Endometrium (tissue), 2 donors: Measurements from ENCODE around the gene DCANP1.

Source experiments
- FAIRE-seq: peaks from 2 replicates; lab custom pipeline; 2012; peaks lifted over from hg19 to GRCh38; lab: Jason Lieb, UNC
- donor health status: control.
- donor health status: control.

The DCANP1 gene

DNA sequence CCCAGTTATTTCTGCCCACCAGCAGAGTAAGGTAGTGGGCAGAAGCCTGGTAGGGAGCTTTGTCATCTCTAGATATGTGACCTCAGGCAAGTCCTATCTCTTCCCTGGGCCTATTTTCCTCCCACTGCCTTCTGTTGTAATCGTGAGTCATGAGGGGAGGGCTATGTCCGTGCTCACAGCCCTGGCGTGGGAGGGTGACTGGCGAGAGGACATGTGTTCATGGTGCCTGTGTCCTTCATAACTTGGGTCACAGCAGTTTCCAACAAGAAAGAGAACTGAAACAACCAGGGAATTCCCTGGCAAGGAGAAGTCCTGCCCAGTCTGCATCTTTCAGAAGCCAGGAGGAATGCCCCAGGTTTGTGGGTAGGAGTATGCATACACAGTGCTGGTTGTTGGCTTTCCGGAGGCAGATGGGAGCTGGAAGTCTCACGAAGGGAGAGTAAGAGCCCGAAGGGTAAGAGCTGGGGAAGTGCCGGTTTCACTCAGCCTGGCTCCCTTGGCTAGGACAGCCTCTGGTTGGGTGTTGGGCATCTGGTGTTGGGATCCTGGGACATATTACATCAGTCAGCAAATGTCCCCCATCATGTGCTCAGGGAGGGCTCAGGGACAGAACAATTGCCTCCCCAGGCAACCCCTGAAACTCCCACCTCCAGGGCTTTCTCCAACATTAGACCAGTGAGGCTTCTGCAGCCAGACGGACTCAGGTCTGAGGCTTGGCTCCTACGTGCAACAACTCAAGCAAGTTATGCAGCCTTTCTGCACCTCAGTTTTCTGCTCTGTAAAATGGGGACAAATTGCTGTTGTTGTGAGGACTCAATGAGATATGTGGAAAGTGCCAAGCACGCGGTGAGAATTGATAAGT is 9.3 kb upstream of the DCANP1 start:
- no peak for FAIRE-seq

DNA sequence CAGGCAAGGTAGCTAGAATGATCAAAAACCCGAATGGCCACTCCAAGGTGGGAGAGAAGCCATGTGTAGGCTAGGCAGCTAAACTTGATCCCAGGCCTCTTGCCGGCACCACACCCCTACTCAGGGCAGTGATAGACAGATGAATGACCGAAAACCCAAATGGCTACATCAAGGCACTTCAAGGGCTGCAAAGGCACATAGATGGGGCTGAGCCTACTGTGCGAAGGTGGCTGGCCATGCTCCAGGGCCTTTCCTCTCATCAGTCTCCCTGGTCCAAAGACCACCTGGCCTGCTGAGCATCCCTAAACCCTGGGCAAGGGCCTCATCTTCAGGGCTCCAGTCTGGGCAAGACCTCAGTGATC is 8.7 kb upstream of the DCANP1 start:
- no peak for FAIRE-seq

DNA sequence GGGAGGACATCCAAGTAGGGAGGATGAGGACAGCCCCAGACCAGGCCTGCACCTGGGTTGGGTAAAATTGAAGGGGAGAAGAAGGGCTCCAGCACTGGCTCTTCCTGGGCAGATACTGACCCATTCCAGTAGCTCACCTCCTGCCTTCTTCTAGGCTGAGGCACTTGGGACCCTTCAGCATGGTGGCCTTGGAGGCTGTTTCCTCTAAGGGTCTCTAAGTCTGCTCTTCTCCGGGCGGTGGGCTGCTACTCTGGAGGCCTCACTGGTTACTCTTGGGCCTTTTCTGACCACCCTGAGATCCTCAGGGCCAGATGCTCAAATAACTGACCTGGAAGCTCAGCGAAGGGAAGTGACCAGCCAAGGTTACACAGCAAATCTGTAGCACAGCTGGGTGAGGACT is 7.8 kb upstream of the DCANP1 start:
- no peak for FAIRE-seq

DNA sequence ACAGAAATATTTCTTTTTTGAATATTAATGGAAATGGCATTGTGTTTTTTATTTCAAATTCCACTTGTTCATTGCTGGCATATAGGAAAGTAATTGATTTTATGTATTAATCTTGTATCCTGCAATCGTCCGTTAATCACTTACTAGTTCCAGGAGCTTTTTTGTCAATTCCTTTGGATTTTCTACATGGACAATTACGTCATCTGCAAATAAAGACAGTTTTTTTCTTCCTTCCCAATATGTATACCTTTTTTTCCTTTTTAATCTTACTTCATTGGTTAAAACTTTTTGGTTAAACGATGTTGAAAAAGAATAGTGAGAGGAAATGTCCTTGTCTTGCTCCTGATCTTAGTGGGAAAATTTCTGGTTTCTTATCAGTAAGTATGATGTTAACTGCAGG is 6.5 kb upstream of the DCANP1 start:
- no peak for FAIRE-seq

DNA sequence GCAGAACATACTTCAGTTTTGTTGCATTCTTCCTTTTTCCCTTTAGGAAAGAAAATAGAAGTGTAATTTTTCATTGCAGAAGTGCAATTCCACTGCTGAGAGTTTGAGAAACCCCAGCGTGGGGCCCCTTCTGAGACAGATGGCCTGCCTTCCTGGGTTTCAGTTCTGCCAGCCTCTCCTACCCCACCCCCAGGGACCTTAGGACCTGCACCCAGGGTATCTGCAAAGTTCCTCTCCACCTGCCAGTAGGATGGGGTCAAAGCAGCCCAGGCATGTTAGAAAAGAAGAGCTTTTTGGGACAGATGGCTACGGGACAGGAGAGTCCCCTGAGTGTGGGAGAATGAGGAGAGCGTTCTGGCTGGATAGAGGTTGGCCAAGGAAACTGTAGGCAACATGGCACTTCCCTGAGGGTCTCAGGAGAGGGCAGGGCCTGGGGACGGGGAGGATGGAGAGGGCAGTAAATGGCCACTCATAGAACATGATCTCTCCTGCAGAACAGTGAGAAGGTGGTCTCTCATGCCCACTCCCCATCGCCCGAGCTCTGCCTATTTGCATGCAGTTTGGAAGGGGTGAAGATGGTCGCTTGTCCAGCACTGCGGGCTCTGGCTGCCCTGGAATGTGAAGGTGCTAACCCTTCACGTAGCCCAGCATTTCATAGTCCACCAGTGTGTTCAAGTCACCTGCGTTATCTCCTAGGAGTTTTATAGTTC is 5.3 kb upstream of the DCANP1 start, which contains the start of gene TIFAB:
TIFAB (minus strand) TSS at position 31 of the 710 bp plus-strand sequence. CDS start 2,412 bp downstream, outside the sequence.
- FAIRE-seq = no peak

DNA sequence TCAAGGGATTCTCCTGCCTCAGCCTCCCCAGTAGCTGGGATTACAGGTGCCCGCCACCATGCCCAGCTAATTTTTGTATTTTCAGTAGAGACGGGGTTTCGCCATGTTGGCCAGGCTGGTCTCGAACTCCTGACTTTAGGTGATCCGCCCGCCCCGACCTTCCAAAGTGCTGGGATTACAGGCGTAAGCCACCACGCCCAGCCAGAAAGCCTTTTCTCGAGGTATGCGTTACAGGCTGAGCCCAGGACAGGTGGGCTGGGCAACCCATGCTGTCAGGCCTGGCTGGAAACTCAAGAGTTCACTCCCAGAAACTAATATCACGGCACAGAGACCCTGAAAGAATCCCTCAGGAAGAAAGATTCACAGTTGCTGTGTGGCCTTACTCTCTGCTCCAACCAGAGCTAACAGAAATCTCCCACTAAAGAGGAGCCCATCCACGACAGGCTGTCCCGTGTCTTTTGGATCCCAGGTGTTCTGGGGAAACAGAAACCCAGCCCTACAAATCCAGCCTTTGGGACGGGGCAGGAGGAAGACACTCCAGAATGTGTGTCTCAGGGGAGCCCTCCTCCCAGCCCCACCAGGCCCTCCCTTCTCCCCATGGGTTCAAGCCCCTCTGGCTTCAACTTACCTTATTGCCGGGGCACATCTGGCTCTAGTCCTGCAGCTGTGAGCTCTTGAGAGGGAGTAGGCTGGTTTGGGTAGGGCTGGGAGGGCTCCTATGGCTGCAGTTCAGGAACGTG is 4.6 kb upstream of the DCANP1 start:
- no peak for FAIRE-seq

DNA sequence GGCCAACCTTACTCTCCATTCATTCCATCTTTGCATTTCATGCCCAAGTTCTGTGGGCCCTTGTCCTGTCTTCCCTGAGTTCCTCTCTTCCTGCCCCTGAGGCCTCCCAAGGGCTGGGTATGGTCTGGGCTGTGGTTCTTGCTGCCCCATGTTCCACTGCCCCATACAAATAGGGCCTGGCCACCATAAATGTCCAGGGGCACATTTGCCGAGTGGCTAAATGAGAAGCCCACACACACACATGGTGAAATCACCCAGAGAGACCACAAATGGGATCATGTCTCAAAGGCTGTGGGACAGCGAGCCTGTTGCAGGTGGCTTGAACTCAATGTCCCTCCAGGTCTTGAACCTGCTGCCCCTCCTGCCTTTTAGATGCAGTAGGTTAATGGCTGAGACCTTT is 3.8 kb upstream of the DCANP1 start:
- FAIRE-seq = no peak

DNA sequence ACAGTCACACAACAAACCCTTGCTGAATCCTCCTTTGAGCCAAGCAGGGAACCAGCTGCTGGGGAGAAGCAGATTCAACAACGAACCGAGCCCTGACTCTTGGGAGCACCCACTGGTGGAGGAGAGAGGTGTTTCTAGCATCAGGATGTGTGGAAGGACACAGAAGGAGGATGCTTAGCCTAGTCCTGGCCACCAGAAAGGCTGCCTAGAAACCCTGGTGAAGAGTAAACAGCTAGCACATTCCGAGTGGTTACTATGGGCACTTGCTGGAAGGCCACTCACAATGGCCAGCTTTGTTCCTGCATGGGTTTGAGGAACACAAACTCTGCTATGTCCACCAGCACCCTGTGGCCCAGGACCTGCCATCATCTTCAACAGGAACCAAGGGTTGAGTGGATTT is 3.2 kb upstream of the DCANP1 start:
- no peak for FAIRE-seq

DNA sequence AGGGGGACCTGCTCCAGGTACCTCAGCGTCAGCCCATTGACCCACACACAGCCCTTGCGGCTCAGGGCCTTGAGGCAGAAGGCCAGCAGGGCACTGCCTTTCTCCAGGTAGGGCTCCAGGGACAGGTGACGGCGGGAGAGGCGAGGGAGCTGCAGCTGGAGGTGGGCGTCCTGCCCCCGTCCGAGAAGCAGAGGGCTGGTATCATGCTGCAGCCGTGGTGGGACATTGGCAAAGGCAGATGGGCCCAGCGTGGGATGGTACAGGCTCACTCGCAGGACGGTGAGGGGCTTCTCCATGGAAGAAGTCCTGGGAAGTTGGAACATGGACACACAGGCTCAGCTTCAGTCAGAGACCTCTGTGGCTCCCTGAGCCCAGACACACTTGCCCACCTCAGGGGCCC is 2.5 kb upstream of the DCANP1 start:
- FAIRE-seq = no peak

DNA sequence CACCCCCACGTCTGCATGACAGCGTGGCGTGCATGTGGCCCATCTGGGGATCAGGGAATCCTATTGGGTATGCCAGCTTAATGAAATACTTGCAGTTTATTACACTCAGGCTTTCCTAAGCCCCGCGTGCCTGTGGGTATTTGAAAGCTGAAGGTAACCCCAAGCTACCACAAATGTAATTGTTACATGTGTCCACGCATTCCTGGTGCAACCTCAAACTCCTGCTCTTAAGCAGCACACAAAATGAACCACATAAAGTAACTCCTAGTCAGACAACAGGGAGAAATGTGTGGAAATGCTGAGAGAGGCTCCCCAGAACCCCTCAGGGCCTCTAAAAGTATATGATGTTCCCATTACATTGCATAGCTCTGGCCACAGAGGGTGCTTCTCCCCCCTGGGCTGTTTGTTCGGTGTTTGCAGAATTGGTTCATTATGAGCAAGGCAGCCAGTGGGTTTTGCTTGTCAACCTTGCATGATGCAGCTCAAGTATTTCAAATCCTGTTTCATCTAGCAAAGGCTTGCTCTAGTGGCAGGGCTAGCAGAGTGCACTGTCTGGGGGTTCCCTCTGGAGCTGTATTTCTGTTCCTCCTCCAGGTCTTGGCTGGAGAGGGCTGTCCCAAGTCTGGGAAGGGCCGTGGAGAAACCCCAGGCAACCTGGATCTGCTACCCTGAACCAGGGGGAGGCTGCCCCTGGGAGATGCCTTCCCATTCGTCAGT is 1.8 kb upstream of the DCANP1 start:
- no peak for FAIRE-seq

DNA sequence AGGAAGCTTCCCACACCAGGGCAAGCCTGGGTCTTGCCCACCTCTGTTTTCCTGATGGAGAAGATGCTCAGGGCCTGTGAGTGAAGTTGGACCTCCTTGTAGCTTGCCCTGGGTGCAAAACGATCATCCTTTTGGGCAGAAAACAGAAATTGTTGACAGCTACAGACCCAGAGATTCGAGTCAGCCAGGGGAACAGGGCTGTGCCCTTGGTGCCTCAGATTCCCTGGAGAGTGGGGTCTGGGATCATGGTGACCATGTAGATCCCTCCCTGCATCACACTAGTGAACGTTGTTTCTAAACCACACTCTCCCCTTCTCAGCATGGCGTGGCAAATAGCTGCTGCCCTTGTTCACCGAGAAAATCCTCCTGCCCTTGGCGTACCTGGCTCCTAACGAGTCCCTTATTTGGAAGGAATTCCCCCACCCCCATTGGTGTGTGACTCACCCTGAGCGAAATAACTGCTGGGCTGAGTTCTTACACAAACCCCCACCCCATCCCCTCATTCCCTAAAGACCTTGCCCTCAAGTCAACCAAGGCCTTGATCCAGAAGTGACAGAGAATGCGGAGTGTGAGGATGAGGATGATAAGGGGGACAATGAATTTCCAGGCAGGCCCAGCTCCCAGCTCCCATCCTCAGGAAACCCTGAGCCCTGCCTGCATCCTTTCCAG is 1.1 kb upstream of the DCANP1 start:
- no peak for FAIRE-seq

DNA sequence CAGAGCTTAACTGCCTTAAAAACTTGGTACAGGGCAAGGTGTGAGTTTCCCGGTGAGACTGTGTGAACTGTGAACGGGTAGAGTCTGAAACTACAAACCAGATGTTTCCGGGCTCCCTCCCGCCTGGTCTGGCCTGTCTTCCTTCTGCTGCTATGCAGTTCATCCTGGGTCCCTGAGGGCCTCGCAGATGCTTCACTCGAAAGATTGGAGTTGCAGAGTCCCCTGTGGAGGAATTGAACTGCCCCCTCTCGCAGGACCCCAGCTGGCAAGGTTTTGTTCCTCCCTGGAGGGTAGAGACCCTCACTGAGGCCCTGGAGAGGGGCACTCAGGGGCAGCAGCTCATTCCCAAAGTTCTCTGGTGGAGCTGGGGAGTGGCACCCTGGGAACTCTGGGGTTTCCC is 533 bp downstream of the DCANP1 start:
- no peak for FAIRE-seq

DNA sequence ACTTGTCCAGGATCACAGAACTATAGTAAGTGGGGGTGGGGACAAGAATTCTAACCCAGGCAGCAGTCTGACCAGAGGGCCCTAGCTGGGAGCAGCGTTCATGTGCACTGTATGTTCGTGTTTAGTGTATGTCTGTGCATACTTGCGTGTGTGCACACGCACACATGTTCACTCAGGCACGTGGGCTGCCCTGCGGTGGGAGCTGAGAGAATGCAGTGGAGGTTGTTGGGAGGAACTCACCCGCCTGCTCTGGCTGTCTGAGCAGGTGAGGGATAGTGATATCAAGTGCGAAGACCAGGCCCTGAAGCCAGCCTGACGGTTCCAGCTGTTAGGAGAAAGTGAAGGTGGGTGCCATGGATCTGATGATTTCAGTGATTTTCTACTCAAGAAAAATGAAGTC is 942 bp downstream of the DCANP1 start:
- FAIRE-seq = no peak

DNA sequence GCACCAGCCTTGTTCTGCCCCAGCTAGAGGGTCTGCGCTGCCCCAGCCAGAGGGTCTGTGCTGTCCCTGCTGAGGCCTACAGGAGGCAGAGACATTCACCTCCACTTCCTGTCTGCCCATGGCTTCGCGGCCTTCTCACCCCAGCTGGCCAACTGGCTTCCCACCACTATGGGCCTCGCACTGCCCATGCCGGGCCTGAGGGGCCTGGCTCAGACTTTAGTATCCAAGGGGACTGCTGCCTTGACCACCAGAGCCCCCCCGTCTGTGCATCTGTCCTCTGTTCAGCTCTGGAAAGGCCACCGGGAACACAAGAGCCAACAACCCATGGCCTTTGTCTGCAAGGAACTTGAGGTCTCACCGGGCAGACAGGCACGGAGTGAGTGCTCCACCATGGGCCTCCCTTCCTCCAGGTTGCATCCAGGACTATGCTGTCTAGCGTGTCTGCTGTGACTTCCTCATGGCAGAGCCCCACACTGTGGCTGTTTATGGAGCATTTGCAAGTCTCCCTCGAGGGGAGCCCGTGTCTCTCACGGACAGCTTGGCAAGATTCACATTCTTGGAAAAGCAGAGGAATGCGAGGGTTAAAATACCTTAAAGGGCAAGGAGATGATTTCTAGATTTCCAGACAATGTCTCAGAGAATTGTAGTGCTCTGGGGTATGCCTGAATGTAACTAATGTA is 1.7 kb downstream of the DCANP1 start:
- FAIRE-seq = no peak

DNA sequence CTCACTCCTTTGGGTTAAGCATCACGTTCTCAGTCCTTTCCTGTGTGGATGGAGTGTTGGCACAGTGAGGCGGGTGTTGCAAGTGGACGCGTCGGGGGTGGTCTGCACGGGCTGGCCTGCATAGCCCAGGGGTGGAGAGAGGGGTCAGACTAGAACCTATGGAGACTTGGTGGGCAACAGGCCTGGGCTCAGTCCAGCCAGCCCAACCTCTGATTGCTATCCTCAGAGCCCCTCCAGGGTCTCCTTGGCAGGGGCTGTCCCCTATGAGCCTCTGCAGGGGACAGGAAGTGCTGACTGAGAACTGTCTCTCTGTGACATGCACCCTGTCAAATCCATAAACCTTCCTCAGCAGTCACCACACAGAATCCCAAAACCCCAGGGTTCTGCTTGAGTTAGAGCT is 2.3 kb downstream of the DCANP1 start:
- no peak for FAIRE-seq

DNA sequence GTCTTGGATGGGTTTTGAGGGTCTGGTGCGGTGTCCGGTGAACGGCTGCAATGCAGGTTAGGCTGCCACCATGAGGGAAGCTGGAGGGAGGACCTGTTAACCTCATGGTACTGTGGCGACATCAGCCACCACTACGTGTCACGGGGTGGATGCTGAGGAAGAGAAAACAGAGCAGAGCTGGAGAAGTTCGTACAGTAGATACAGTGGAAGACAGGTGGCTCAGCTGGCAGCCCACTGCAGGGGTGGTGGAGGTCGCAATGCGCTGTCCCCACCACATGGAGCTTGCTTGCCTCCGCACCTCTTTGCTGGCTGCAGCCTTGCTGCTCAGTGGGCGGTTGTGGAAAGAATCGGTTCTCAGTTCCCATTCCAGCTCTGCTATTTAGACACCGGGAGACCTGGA is 2.8 kb downstream of the DCANP1 start:
- FAIRE-seq = no peak

DNA sequence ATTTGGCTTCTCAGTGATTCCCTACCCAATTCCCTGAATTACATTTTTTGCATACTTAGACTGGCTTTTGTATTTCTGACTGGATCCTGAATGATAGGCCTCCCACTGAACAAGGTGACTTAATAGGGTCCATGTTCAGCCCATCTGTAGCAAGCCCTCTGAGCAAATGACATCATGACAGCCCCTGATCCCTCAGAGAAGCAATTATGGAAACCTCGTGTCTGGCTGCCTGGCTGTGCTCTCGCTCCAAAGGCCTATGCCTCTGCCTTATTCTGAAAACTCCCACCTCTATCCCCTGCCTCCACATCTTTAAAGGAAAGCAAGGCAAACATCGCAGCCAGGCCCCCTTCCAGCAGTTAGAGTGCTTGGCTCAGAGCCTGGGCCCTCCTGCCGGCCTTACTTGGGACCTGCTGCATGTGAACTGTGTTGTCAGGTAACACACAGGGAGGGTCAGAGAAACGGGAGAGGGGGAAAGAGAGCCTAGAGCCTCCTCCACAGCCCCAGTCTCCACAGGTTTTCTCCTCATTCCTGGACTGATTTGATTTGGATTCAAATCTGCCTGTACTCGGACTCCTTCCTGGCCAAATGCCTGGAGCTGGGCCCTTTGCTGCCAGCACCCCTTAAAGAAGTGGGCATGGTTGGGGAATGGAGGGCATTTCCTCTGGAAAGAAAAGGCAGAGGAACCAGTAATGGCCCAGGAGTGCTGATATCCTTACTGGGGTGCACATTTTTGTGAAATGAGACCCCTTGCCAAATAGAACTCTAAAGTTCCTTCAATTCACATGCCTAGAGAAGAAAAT is 3.8 kb downstream of the DCANP1 start:
- FAIRE-seq = no peak

DNA sequence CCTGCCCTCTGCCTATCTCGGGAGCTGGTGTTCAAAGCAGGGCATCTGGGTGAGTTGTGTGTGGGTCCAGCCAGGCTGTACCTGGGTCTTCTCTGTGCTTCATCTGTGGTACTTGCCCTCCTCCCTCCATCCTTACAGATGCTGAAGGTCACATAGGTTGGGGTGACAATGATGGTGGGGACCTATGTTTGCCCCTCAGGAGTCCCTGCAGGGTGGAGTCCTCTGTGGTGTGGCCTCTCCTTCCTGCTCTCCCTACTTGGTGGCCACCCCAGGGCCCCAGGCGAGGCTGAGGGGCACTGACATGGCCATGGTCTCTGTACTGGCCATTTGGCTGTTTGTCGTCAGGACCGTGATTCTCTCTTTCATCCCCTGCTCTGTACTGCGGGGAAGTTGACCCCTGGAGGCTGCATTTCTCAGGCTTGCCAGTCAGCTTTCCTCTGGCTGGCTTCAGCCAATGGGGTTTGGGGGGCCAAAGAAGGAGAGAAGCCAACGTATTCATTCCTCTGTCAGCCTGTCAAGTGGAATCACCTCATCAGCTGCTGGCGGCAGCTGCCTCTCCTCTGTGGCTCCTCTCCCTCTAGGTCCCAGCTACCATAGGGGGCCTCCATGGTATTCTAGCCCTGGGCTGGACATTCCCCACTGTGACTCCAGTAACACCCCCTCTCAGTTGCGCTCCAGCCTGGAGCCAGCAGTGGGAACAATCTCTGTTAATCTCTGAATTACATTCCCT is 4.6 kb downstream of the DCANP1 start:
- no peak for FAIRE-seq

DNA sequence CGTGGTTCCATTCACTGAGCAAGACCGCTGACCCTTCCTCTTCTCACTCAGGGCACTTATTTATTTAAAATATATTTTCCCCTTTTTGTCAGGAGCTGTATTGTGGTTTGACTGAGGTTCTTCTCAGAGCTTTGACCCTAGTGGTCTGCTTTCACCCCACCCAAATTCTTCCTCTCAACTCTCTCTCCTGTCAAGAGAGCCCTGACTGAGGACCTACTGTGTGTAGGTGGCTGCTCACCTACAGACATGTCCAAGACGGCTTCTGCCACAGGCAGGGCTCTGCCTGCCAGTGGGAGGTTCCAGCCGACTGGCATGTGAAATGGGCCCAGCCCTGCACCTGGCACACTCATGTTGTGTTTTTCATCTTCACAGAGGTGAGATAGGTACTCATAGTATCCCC is 5.2 kb downstream of the DCANP1 start:
- no peak for FAIRE-seq
